A204.1 (cell line): ENCODE data around the gene MXI1.

ENCODE experiments used
- FAIRE-seq: peaks from 2 replicates; lab custom pipeline; 2012; peaks lifted over from hg19 to GRCh38; lab: Jason Lieb, UNC

MXI1 gene

GRCh38 chr10:110207011-110207804 lies at the start of gene MXI1:
Gene MXI1 (plus strand): TSS chr10:110207605. CDS start chr10:110207809, 204 bp downstream.
- FAIRE-seq: no peak

GRCh38 chr10:110158051-110159005 lies 49.1 kb upstream of the MXI1 start:
- no peak for FAIRE-seq

GRCh38 chr10:110160081-110160480 lies 47.3 kb upstream of the MXI1 start:
- FAIRE-seq: no peak

- FAIRE-seq: peak; percentile 52
Measured at GRCh38 chr10:110160522-110160921, 46.9 kb upstream of the MXI1 start.

- no peak for FAIRE-seq
Measured at GRCh38 chr10:110162741-110163145, 44.7 kb upstream of the MXI1 start.

GRCh38 chr10:110163192-110163773 lies 44.1 kb upstream of the MXI1 start:
- FAIRE-seq: no peak

GRCh38 chr10:110163841-110164240 lies 43.6 kb upstream of the MXI1 start:
- no peak for FAIRE-seq

- FAIRE-seq: no peak
Measured at GRCh38 chr10:110165239-110165638, 42.2 kb upstream of the MXI1 start.

GRCh38 chr10:110167149-110167548 lies 40.3 kb upstream of the MXI1 start:
- no peak for FAIRE-seq

- FAIRE-seq: no peak
Measured at GRCh38 chr10:110168601-110169481, 38.6 kb upstream of the MXI1 start.

- no peak for FAIRE-seq
Measured at GRCh38 chr10:110169586-110169985, 37.8 kb upstream of the MXI1 start.

GRCh38 chr10:110170142-110170971 lies 37.0 kb upstream of the MXI1 start:
- FAIRE-seq: no peak

- no peak for FAIRE-seq
Measured at GRCh38 chr10:110171032-110171431, 36.4 kb upstream of the MXI1 start.

- FAIRE-seq: no peak
Measured at GRCh38 chr10:110172155-110172554, 35.2 kb upstream of the MXI1 start.

- FAIRE-seq: no peak
Measured at GRCh38 chr10:110174201-110174600, 33.2 kb upstream of the MXI1 start.

- FAIRE-seq: no peak
Measured at GRCh38 chr10:110174816-110175215, 32.6 kb upstream of the MXI1 start.

- FAIRE-seq: no peak
Measured at GRCh38 chr10:110175406-110175805, 32.0 kb upstream of the MXI1 start.

GRCh38 chr10:110176141-110177030 lies 31.0 kb upstream of the MXI1 start:
- FAIRE-seq: no peak

GRCh38 chr10:110179220-110179619 lies 28.2 kb upstream of the MXI1 start:
- FAIRE-seq: no peak

- FAIRE-seq: no peak
Measured at GRCh38 chr10:110181451-110181850, 26.0 kb upstream of the MXI1 start.
